NCI-H526 treated with DMSO at 0.1 percent for 48 hours (cell line): ENCODE data around the gene KTI12.

Experiments
- DNase-seq: peaks from one replicate; lab custom pipeline; 2025; lab: John Stamatoyannopoulos, UW

Gene KTI12

GRCh38 chr1:51988254-51988653 is 45.4 kb downstream of the KTI12 start:
- DNase-seq: no peak

DNA sequence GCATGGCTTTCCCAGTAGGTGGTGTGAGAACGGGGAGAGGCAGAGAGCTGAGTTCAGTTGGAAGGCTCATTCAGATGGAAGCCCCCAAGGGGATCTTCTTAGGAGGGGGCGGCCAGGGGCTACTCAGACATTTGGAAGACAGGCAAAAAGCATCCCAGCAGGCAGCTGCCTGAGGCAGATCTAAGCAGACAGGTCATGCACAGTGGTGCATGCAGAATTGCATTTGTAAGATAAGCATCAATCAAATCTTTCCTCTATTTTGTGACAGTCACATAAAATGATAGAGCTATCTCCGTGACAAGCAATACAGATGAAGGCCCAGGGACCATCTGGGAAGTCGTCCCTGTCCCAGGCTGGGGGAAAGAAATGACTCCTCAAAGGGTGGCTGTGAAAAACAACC is 46.9 kb downstream of the KTI12 start:
- DNase-seq: no peak

DNA sequence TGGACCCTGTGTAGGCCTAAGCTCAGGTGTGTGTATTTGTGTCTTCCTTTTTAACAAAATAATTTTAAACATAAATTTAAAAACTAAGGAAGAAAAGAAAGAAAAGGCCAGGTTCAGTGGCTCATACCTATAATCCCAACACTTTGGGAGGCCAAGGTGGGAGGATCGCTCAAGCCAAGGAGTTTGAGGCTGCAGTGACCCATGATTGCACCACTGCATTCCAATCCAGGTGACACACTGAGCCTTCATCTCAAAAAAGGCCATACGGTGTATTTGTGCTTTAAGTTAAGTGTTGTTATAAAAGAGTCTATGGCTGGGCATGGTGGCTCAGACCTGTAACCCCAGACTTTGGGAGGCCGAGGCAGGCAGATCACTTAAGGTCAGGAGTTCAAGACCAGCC is 51.4 kb downstream of the KTI12 start:
- DNase-seq: no peak
